Adipocyte (in vitro differentiated cells): ENCODE data around the gene ORM2.

Experiments
- DNase-seq: peaks from one replicate; pipeline ENCODE4 v3.0.0-alpha.2; 2015; ENCODE audit warnings: low read depth
- H3K27me3 ChIP-seq: replicated peaks from 2 replicates; pipeline ENCODE4 v1.7.0; 2013; ENCODE audit warnings: mild to moderate bottlenecking, low read length, moderate library complexity; ENCODE audit not compliant: control insufficient read depth, insufficient read depth
- H3K36me3 ChIP-seq: 2 replicates; pipeline ENCODE4 v1.7.0; 2013; ENCODE audit warnings: low read length, mild to moderate bottlenecking, moderate library complexity; ENCODE audit not compliant: control insufficient read depth, insufficient read depth, severe bottlenecking
- H3K4me1 ChIP-seq: 2 replicates; pipeline ENCODE4 v1.7.0; 2013; ENCODE audit warnings: mild to moderate bottlenecking, low read length, moderate library complexity; ENCODE audit not compliant: control insufficient read depth, insufficient read depth
- H3K4me3 ChIP-seq: 2 replicates; pipeline ENCODE4 v1.7.0; 2013; ENCODE audit warnings: mild to moderate bottlenecking, low read length, moderate library complexity
- H3K9ac ChIP-seq: 2 replicates; pipeline ENCODE4 v1.7.0; 2013; ENCODE audit warnings: mild to moderate bottlenecking, low read length, moderate library complexity
- H3K9me3 ChIP-seq: 2 replicates; pipeline ENCODE4 v1.7.0; 2013; ENCODE audit warnings: mild to moderate bottlenecking, low read length, moderate library complexity; ENCODE audit not compliant: control insufficient read depth

ORM2 gene

DNA sequence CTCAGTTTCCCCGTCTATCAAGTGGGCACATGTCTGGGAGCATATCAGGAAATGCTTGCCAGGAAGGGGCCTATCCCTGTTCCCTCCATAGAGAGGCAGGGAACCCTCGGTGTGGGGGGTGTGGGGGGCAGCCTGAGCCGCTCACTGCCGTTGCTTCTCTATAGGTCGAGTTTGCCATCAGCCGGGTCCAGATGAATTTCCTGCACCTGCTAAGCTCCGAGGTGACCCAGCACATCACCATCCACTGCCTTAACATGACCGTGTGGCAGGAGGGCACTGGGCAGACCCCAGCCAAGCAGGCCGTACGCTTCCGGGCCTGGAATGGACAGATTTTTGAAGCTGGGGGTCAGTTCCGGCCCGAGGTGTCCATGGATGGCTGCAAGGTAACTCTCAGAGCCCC is 20.6 kb upstream of the ORM2 start:
- DNase-seq: no peak

DNA sequence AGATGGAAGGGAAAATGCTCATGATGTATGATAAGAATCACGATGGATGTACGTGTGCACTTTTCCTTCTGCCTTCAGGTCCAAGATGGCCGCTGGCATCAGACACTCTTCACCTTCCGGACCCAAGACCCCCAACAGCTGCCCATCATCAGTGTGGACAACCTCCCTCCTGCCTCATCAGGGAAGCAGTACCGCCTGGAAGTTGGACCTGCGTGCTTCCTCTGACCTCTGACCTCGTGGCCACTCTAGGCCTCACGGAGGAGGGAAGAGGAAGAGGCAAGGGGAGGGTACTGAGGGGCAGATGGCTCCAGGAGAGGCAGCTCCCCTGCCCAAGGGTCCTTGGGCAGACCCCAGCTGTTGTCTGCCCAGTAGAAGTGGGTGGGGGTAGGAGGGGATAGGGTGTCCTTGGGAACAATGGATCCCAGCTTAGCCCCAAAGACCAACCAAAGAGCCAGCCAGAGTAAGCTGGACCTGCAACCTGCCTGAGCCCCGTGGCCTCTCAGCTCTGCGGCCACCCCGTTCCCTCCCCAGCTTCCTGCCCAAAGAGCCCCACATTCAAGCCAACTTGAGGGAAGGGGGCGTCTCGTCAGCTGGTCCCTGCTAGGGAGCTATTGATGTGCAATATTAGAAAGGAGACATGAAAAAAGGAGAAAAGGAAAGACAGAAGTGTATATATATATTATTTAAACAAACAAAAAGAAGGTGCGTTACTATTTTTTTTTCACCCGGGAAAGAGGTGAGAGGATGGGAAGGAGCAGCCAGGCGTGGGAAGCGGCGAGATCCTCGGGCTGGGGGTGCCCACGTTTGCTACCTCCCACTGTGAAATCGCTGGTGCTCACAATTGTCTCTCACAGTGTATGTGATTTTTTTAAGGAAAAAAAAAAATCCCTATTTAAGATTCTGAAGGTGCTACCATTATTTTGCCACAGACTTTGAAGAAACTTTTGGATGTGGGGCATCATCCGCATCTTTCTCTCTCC is 18.9 kb upstream of the ORM2 start:
- Histone ChIP-seq H3K36me3 (peaks cover 34% of the 10 kb centered on the region), H3K4me1 (peaks cover 22% of the 10 kb centered on the region), H3K9me3 (no peaks in the 10 kb centered on the region), H3K9ac (no peak overlapping the region), H3K4me3 (no peak overlapping the region), H3K27me3 (no peaks in the 10 kb centered on the region)
- DNase-seq: no peak

More for the DNA sequence above, 20.6 kb upstream of the ORM2 start:
- no peaks in the 10 kb centered on the region for H3K9me3 ChIP-seq
- H3K27me3 ChIP-seq: no peaks in the 10 kb centered on the region
- H3K9ac ChIP-seq: no peak overlapping the region
- no peak overlapping the region for H3K4me3 ChIP-seq
- H3K36me3 ChIP-seq: peaks cover 41% of the 10 kb centered on the region
- peaks cover 6% of the 10 kb centered on the region for H3K4me1 ChIP-seq

DNA sequence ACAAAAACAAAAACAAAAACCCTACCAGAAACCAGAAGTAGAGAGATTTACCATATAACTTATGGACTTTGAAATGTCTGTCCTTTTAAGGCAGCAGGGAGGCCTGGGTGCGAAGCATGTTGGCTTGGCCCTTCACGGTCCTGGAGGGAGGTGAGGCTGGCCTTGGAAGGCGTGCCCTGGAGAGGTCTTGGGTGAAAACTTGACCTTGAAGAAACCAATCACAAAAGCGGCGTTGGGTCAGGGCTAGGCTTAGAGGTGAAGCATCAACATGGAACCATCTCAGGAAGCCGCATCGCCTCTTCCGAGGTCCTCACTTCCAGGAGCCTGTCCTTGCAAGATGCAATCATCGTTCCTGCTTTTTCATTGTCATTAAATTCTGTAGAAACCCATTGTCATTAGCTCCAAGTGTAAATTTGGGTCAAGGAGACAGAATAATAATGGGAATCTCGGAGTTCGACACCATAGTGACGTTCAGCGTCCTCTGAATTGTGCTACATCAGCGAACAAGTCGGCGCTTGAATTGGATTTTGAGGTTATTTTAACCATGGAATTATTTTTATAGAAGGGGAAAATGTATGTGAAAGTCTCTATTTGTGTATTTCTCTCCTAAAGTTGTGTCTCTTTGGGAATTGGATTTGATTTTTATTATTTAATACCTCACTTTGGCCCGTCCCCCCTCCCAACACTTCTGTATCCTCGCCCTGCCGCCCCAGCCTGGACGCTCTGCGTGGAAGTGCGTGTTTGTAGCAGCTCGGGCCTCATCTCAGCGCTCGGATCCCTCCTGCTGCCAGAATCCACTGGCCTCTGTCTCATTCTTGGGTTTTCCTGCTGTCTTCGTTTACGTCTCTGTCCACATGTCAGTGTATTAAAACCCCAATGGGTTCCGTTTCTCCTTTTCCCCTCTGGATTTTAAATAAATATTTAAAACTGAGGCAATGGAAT is 17.8 kb upstream of the ORM2 start:
- no peaks in the 10 kb centered on the region for H3K27me3 ChIP-seq
- no peak for DNase-seq
- peaks cover 25% of the 10 kb centered on the region for H3K36me3 ChIP-seq
- no peak overlapping the region for H3K4me3 ChIP-seq
- peaks cover 29% of the 10 kb centered on the region for H3K4me1 ChIP-seq
- no peaks in the 10 kb centered on the region for H3K9me3 ChIP-seq
- no peak overlapping the region for H3K9ac ChIP-seq

DNA sequence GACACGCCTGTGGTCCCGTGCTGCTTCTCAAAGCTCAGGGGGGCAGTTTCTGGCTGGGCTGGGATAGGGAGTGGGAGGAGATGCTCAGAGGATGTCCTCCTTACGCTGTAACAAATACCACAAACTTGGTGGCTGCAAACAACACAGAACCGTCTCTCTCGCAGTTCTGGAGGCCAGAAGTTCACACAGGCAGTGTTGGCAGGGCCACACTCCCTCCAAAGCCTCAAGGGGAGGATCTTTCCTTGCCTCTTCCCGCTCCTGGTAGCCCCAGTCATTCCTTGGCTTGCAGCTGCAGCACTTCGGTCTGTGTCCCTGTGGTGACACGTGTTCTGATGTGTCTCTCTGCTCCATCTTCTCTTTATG is 17.2 kb upstream of the ORM2 start:
- Histone ChIP-seq H3K9me3 (no peaks in the 10 kb centered on the region), H3K9ac (no peak overlapping the region), H3K4me3 (no peak overlapping the region), H3K27me3 (no peaks in the 10 kb centered on the region), H3K36me3 (peaks cover 19% of the 10 kb centered on the region), H3K4me1 (peaks cover 32% of the 10 kb centered on the region)
- no peak for DNase-seq

DNA sequence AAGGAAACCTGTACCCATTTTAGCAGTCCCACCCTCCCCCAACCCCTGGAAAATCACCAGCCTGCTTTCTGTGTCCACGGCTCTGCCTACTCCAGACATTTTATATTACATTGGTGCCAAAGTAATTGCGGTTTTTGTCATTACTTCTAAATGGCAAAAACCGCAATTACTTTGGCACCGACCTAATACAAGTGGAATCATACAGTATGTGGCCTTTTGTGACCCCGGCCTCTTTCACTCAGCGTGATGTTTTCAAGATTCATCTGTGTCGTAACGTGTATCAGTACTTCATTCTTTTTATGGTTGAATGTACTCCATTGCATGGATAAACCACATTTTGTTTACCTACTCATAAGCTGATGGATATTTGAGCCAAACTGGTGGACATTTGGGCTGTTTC is 16.5 kb upstream of the ORM2 start:
- Histone ChIP-seq H3K27me3 (no peaks in the 10 kb centered on the region), H3K9ac (no peak overlapping the region), H3K4me1 (peaks cover 33% of the 10 kb centered on the region), H3K9me3 (no peaks in the 10 kb centered on the region), H3K36me3 (peaks cover 16% of the 10 kb centered on the region), H3K4me3 (no peak overlapping the region)
- no peak for DNase-seq

DNA sequence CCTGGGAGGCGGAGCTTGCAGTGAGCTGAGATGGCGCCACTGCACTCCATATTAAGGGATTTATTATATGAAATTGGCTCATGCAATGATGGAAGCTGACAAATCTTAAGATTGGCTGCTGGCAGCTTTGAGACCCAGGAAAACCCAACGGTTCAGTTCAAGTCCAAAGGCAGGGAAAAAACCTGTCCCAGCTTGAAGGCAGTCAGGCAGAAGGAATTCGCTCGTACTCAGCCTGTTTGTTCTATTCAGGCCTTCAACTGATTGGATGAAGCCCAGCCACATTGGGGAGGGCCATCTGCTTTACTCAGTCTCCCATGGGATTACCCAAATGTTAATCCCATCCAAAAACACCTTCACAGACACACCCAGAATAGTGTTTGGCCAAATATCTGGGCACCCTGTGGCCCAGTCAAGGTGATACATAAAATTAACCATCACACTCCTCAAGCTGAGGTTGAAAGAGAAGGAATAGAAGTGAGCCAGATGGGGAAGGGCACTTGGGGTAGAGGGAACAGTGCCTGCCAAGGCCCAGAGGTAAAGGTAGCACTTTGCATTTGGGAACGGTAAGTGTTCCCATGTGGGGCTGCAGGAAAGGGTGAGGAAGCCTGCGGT is 15.3 kb upstream of the ORM2 start:
- Histone ChIP-seq H3K4me3 (no peak overlapping the region), H3K9ac (peak overlapping the region; percentile 0), H3K9me3 (no peaks in the 10 kb centered on the region), H3K4me1 (peaks cover 36% of the 10 kb centered on the region), H3K36me3 (peaks cover 8% of the 10 kb centered on the region), H3K27me3 (no peaks in the 10 kb centered on the region)
- DNase-seq: no peak

DNA sequence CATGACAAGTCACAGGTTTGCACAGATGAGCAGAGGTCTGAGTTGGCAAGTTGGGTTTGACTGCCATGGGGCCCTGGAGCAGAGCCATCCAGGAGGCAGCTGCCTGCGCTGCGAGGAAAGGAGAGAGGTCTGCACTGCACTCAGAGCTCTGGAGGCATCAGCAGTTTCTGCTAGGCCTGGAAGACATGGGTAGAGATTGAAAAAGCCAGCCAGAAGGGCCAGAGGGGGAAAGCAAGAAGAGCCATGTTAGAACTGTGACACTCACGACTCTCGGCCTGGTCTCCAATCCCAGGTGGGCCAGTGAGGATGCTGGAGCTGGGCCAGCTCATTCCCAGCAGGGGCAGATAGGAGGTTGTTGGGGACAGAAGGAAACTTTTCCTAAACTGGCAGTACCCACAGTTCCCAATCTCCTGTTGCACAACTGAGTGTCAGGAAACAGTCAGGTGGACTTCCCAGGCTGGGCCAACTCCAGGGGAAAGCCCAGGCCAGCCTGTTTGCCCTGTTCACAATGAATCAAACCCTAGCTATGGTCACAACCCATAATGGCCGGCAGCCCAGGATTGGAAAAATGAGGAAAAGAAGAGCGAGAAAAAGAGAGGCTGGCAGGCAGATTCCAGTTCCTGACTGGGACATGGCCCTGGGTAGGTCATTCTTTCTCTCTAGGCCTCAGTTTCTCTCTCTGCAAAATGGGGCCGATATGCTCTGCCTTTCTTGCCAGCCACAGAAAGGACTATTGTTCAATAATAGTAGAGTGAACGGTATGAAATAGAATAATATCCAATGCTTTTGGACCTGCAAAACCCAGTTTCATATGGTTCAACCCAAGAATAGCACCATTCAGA is 14.6 kb upstream of the ORM2 start:
- H3K27me3 ChIP-seq: no peaks in the 10 kb centered on the region
- H3K4me3 ChIP-seq: no peak overlapping the region
- peaks cover 8% of the 10 kb centered on the region for H3K36me3 ChIP-seq
- peak overlapping the region; percentile 0 for H3K9ac ChIP-seq
- DNase-seq: no peak
- H3K4me1 ChIP-seq: peaks cover 36% of the 10 kb centered on the region
- no peaks in the 10 kb centered on the region for H3K9me3 ChIP-seq

DNA sequence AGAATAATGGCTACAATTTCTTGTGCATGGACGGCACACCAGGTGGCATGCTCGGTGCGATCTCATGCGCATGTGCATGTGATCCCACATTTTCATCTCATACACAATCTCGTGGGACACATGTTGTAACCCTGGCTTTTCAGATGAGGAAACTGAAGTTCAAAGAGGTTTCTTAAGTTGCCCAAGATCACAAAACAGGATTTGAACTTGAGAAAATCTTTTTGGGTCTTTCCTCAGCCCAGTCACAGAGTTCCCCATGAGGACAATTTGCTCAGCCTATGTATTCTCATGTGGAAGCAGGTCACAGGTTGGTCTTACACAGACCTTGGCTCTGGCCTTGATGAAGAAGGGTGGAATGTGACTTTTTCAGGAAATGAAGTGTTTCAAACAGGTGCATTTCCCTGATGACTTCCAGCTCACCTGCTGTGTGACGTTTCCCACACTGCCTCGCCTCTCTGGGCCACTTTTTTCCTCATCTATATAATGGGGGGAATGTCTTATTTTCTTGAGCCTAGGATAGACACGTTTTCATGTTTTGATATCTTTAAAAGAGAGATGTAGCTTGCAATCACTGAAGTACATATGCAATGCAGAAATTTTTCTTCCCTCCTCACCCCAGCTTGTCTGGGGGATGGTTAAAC is 13.8 kb upstream of the ORM2 start:
- H3K27me3 ChIP-seq: no peaks in the 10 kb centered on the region
- DNase-seq: no peak
- H3K4me3 ChIP-seq: no peak overlapping the region
- no peaks in the 10 kb centered on the region for H3K9me3 ChIP-seq
- H3K9ac ChIP-seq: no peak overlapping the region
- H3K4me1 ChIP-seq: peaks cover 36% of the 10 kb centered on the region
- peaks cover under 1% of the 10 kb centered on the region for H3K36me3 ChIP-seq

DNA sequence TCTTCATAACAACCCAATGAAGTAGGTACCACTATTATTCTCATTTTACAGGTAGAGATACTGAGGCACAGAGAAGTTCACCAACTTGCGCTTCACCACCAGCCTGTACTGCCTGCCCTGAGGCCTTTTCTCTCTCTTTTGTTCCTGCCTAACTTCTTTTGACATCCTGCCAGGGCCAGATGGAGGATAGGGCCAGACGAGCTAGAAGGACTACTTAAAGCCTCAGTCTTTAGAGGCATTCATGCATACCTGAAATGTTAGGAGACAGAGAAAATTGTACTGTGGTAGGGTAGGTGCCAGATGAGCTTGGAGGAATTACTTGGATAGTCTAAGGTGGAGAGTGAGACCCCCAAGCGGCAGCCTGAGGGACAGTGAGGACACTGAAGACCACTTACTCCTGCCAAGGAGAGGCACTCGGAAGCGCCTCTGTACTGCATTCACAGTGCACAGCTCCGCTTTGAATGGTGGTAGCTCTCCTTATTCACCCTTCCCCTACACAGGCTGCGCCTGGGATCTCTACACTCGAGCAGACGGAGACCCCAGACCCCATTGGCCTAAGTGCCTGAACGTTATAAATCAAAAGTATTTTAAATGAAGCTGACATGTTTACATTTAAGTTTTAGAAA is 13.0 kb upstream of the ORM2 start:
- no peak for DNase-seq
- Histone ChIP-seq H3K9me3 (no peaks in the 10 kb centered on the region), H3K27me3 (no peaks in the 10 kb centered on the region), H3K4me1 (peaks cover 36% of the 10 kb centered on the region), H3K36me3 (no peaks in the 10 kb centered on the region), H3K4me3 (no peak overlapping the region), H3K9ac (no peak overlapping the region)
